SK-N-SH (cell line): Measurements from ENCODE around the gene LIMS2.

Source experiments
- CHD2 ChIP-seq: fragments of 150-350 bp; IDR thresholded peaks from 2 replicates; pipeline ENCODE4 v1.6.1; 2018; ENCODE audit warnings: low read length; ENCODE audit not compliant: partially characterized antibody
- CTCF ChIP-seq: fragments of 200-600 bp; sonication (generic); IDR thresholded peaks from 2 replicates; pipeline ENCODE4 v1.6.1; 2017; ENCODE audit warnings: antibody characterized with exemption, mild to moderate bottlenecking, moderate library complexity
- FOXM1 ChIP-seq: IDR thresholded peaks from 2 replicates; pipeline ENCODE4 v1.4.0; 2012; ENCODE audit warnings: low read depth, mild to moderate bottlenecking
- SMC3 ChIP-seq: IDR thresholded peaks from 2 replicates; pipeline ENCODE4 v1.6.1; 2012; ENCODE audit warnings: low read depth, low read length, improper control_type of control experiment
- YY1 ChIP-seq: IDR thresholded peaks from 2 replicates; pipeline ENCODE4 v1.4.0; 2012; ENCODE audit warnings: low read depth, mild to moderate bottlenecking
- TF ChIP-seq, protein P1 (sequence below): fragments of 150-350 bp; IDR thresholded peaks from 2 replicates; pipeline ENCODE4 v1.6.1; 2017; ENCODE audit warnings: antibody characterized with exemption, low read length, low read depth, borderline replicate concordance
- TF ChIP-seq, protein P2 (sequence below): IDR thresholded peaks from 2 replicates; pipeline ENCODE4 v1.4.0; 2012; ENCODE audit warnings: low read depth, borderline replicate concordance
- TF ChIP-seq, protein P3 (sequence below): IDR thresholded peaks from 2 replicates; pipeline ENCODE4 v1.4.0; 2012; ENCODE audit warnings: low read depth

DNA sequence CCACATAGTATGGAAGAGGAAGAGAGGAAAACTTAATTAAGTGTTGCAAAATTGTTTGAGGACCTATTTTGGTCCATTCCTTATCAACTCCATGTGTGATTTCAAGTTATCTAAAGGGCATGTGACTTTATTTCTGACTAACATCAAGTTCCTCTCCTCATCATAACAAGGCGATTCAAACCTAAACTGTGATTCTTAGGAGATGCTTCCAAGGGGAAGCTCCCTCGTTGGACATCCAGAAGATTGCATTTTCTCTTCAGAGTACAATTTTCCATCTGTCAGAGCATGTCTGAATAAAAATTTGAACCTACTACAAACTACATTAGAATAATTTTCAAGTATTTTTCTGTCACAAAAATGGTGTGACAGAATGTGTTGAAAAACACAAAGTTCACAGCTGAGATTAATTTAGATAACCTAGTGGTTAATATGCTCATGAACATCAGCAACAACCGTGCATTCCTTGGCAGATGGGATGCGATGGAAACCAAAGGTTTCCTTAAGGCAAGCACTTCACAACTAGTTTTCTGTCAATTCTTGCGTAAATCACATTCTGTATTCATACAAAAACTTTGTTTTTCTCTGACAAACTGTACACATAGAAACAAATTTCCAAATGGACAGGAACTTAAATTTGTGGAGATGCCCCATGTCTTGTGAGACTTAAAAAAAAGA, 30.2 kb upstream of the LIMS2 start:
- TF ChIP-seq, protein P1, sequence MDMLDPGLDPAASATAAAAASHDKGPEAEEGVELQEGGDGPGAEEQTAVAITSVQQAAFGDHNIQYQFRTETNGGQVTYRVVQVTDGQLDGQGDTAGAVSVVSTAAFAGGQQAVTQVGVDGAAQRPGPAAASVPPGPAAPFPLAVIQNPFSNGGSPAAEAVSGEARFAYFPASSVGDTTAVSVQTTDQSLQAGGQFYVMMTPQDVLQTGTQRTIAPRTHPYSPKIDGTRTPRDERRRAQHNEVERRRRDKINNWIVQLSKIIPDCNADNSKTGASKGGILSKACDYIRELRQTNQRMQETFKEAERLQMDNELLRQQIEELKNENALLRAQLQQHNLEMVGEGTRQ: no peak
- TF ChIP-seq CHD2: no peak
- TF ChIP-seq FOXM1: no peak
- no peak for TF ChIP-seq SMC3
- TF ChIP-seq, protein P2, sequence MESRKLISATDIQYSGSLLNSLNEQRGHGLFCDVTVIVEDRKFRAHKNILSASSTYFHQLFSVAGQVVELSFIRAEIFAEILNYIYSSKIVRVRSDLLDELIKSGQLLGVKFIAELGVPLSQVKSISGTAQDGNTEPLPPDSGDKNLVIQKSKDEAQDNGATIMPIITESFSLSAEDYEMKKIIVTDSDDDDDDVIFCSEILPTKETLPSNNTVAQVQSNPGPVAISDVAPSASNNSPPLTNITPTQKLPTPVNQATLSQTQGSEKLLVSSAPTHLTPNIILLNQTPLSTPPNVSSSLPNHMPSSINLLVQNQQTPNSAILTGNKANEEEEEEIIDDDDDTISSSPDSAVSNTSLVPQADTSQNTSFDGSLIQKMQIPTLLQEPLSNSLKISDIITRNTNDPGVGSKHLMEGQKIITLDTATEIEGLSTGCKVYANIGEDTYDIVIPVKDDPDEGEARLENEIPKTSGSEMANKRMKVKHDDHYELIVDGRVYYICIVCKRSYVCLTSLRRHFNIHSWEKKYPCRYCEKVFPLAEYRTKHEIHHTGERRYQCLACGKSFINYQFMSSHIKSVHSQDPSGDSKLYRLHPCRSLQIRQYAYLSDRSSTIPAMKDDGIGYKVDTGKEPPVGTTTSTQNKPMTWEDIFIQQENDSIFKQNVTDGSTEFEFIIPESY: no peak
- no peak for TF ChIP-seq CTCF
- TF ChIP-seq, protein P3, sequence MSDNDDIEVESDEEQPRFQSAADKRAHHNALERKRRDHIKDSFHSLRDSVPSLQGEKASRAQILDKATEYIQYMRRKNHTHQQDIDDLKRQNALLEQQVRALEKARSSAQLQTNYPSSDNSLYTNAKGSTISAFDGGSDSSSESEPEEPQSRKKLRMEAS: no peak
- TF ChIP-seq YY1: no peak
